Activated CD4-positive, alpha-beta T cell treated with anti-CD3 and anti-CD28 coated beads for 1 hour (primary cell): ENCODE measurements around the gene RPS6KB1.
A peak's percentile ranks its signal among the peaks of the same experiment; 100 is the strongest.
"Not testable (repeated sequence)": the region's sequence is repeated elsewhere in the genome, so short reads cannot be mapped to it uniquely, and the experiment has no call there.

Experiments used
- DNase-seq: peaks from one replicate; pipeline ENCODE4 v3.0.0-alpha.2; 2020

Gene RPS6KB1

DNA sequence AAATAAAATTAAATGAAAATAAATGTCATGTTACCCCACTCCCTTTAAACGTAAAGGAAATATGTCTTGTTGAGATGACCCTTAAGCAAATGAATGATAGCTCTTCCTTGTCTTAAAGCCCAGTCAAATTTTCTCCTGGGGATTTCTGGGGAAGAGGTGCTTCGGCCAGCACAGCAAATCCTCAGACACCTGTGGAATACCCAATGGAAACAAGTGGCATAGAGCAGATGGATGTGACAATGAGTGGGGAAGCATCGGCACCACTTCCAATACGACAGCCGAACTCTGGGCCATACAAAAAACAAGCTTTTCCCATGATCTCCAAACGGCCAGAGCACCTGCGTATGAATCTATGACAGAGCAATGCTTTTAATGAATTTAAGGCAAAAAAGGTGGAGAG lies 53.5 kb downstream of the RPS6KB1 start:
- DNase-seq: not testable (repeated sequence)

DNA sequence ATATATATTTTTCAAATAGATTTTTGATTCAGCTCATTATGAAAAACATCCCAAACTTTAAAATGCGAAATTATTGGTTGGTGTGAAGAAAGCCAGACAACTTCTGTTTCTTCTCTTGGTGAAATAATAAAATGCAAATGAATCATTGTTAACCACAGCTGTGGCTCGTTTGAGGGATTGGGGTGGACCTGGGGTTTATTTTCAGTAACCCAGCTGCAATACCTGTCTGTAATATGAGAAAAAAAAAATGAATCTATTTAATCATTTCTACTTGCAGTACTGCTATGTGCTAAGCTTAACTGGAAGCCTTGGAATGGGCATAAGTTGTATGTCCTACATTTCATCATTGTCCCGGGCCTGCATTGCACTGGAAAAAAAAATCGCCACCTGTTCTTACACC lies 54.4 kb downstream of the RPS6KB1 start:
- not testable (repeated sequence) for DNase-seq

DNA sequence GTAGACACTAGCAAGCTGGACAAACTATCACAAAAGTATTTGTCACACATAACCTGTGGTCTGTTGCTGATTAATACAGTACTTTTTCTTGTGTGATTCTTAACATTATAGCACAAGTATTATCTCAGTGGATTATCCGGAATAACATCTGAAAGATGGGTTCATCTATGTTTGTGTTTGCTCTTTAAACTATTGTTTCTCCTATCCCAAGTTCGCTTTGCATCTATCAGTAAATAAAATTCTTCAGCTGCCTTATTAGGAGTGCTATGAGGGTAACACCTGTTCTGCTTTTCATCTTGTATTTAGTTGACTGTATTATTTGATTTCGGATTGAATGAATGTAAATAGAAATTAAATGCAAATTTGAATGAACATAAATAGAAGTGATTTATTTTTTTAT lies 57.1 kb downstream of the RPS6KB1 start:
- DNase-seq: no peak

- DNase-seq: no peak
These were observed 61.9 kb downstream of the RPS6KB1 start for GRCh38 chr17:59954856-59955255.

- DNase-seq: not testable (repeated sequence)
These were observed 66.7 kb downstream of the RPS6KB1 start for GRCh38 chr17:59959574-59959973.

GRCh38 chr17:59962739-59963318 lies 69.9 kb downstream of the RPS6KB1 start:
- no peak for DNase-seq

GRCh38 chr17:59963738-59964481 lies 71.0 kb downstream of the RPS6KB1 start:
- DNase-seq: peak; percentile 22

DNA sequence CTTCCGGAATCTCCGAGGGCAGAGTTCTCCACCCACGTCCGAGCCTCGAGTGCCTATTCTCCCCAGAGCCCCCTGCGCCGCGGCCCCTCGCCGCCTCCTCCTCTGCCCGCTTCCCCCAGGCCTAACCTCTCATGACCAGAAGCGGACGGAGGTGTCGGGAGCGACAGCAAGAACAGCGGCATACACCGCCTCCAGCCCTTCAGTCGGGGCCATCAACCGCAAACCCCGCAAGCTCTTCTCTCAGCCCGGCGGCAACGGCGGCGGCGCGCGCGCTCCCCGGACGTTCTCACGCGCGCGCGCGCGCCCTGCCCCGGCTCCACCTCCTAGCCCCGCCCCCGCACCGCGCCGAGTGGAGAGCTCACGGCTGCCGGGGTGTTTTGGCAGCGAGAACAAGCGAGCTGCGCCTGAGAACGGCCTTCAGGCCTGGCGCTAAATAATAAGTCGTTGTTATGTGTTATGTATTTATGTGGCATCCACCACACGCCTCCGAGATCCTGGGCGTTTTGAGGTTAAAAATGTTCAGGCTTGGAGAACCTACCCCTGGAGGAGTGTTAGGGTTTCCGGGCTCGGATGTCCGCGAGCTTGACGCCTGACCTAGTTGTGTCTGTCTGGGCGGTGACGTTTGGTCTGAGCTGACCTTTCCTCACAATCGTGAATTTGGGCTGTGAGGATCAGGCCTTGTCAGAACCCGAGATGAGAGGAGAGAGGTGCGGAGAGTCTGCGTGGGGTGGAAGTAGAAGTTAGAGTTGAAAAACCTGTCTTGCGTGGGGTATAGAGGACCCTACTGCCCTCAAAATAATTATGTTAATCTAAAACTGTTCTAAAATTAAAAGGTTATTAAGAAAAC lies 71.8 kb downstream of the RPS6KB1 start, which contains the start of gene RNFT1:
Gene RNFT1 (minus strand): TSS at position 259 of the 847 bp plus-strand sequence. CDS start 77 bp downstream, at position 182.
- peak; percentile 86 for DNase-seq

GRCh38 chr17:59971771-59972170 lies 78.8 kb downstream of the RPS6KB1 start:
- not testable (repeated sequence) for DNase-seq

GRCh38 chr17:59972778-59973177 lies 79.9 kb downstream of the RPS6KB1 start:
- DNase-seq: no peak

DNA sequence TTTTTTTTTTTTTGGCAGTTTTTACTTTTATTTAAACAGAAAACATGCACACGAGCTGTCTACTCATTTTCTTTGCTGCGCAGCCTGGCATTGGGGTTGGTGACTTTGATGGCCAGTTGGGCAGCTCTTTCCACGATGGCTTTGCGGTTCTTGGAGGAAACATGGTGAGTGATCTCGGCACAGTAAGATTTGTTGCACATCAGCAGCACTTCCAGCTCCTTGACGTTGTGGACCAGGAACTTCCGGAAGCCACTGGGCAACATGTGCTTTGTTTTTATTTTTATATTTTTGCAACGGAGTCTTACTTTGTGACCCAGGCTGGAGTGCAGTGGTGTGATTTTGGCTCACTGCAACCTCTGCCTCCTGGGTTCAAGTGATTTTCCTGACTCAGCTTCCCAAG lies 80.6 kb downstream of the RPS6KB1 start:
- DNase-seq: not testable (repeated sequence)

GRCh38 chr17:59975166-59975565 lies 82.2 kb downstream of the RPS6KB1 start:
- not testable (repeated sequence) for DNase-seq

GRCh38 chr17:59996608-59997007 lies 103.7 kb downstream of the RPS6KB1 start:
- DNase-seq: not testable (repeated sequence)
